Muscle layer of duodenum (tissue), 2 donors: ENCODE measurements around the gene LRRC27.
"Not testable (repeated sequence)": the region's sequence is repeated elsewhere in the genome, so short reads cannot be mapped to it uniquely, and the experiment has no call there.

ENCODE experiments used
- H3K27ac ChIP-seq: one replicate; pipeline ENCODE4 v1.7.0; 2013; ENCODE audit warnings: mild to moderate bottlenecking, low read length
- H3K27me3 ChIP-seq: one replicate; pipeline ENCODE4 v1.7.0; 2013; ENCODE audit warnings: low read depth, mild to moderate bottlenecking, control low read depth, low read length
- H3K36me3 ChIP-seq, 2 donors: one replicate each; pipeline ENCODE4 v1.7.0; 2013; ENCODE audit warnings: low read length in 2 of 2, control low read depth in 1 of 2, mild to moderate bottlenecking in 1 of 2; ENCODE audit not compliant: insufficient read depth in 2 of 2, control insufficient read depth in 1 of 2
- H3K4me1 ChIP-seq, 2 donors: one replicate each; pipeline ENCODE4 v1.7.0; 2013; ENCODE audit warnings: low read length in 2 of 2, mild to moderate bottlenecking in 2 of 2, control low read depth in 1 of 2, moderate library complexity in 1 of 2; ENCODE audit not compliant: insufficient read depth in 2 of 2, control insufficient read depth in 1 of 2
- H3K4me3 ChIP-seq, 2 donors: one replicate each; pipeline ENCODE4 v1.7.0; 2013; ENCODE audit warnings: low read length in 2 of 2, low read depth in 1 of 2, mild to moderate bottlenecking in 1 of 2
- H3K9me3 ChIP-seq, 2 donors: one replicate each; pipeline ENCODE4 v1.7.0; 2013; ENCODE audit warnings: low read length in 2 of 2, control low read depth in 1 of 2, mild to moderate bottlenecking in 1 of 2; ENCODE audit not compliant: control insufficient read depth in 1 of 2
- donor health status: healthy.

LRRC27 gene

GRCh38 chr10:132383101-132383500 lies 51.1 kb downstream of the LRRC27 start:
- Histone ChIP-seq H3K9me3 (no peaks in the 10 kb centered on the region), H3K27ac (no peak overlapping the region), H3K36me3 (peaks cover 0 to 4% of the 10 kb centered on the region in 2 donors), H3K4me1 (no peaks in the 10 kb centered on the region), H3K4me3 (no peak overlapping the region), H3K27me3 (no peaks in the 10 kb centered on the region)

GRCh38 chr10:132383751-132384196 lies 51.8 kb downstream of the LRRC27 start:
- no peaks in the 10 kb centered on the region for H3K27me3 ChIP-seq
- no peaks in the 10 kb centered on the region for H3K9me3 ChIP-seq
- H3K4me1 ChIP-seq = no peaks in the 10 kb centered on the region
- no peak overlapping the region for H3K27ac ChIP-seq
- H3K4me3 ChIP-seq = no peak overlapping the region
- H3K36me3 ChIP-seq = peaks cover 0 to 2% of the 10 kb centered on the region in 2 donors

- H3K4me1 ChIP-seq = no peaks in the 10 kb centered on the region
- no peak overlapping the region for H3K4me3 ChIP-seq
- H3K9me3 ChIP-seq = no peaks in the 10 kb centered on the region
- H3K36me3 ChIP-seq = no peaks in the 10 kb centered on the region
- no peak overlapping the region for H3K27ac ChIP-seq
- no peaks in the 10 kb centered on the region for H3K27me3 ChIP-seq
Measured at GRCh38 chr10:132384618-132385388, 52.8 kb downstream of the LRRC27 start.

- Histone ChIP-seq H3K36me3 (no peaks in the 10 kb centered on the region), H3K9me3 (no peaks in the 10 kb centered on the region), H3K4me1 (no peaks in the 10 kb centered on the region), H3K27ac (no peak overlapping the region), H3K4me3 (no peak overlapping the region), H3K27me3 (no peaks in the 10 kb centered on the region)
Measured at GRCh38 chr10:132385389-132385667, 53.3 kb downstream of the LRRC27 start.

- Histone ChIP-seq H3K36me3 (no peaks in the 10 kb centered on the region), H3K9me3 (no peaks in the 10 kb centered on the region), H3K4me1 (no peaks in the 10 kb centered on the region), H3K4me3 (no peak overlapping the region), H3K27me3 (no peaks in the 10 kb centered on the region), H3K27ac (no peak overlapping the region)
Measured at GRCh38 chr10:132385721-132386418, 53.9 kb downstream of the LRRC27 start.

- H3K4me3 ChIP-seq = no peak overlapping the region
- H3K9me3 ChIP-seq = no peaks in the 10 kb centered on the region
- no peaks in the 10 kb centered on the region for H3K4me1 ChIP-seq
- no peaks in the 10 kb centered on the region for H3K36me3 ChIP-seq
- no peaks in the 10 kb centered on the region for H3K27me3 ChIP-seq
- H3K27ac ChIP-seq = no peak overlapping the region
Measured at GRCh38 chr10:132386419-132386831, 54.4 kb downstream of the LRRC27 start.

GRCh38 chr10:132386896-132387295 lies 54.9 kb downstream of the LRRC27 start:
- H3K27ac ChIP-seq, H3K4me1 ChIP-seq, H3K27me3 ChIP-seq, H3K36me3 ChIP-seq, H3K9me3 ChIP-seq, H3K4me3 ChIP-seq: not testable (repeated sequence)

GRCh38 chr10:132387764-132388210 lies 55.8 kb downstream of the LRRC27 start:
- H3K9me3 ChIP-seq = no peaks in the 10 kb centered on the region
- H3K4me3 ChIP-seq = no peak overlapping the region
- no peaks in the 10 kb centered on the region for H3K27me3 ChIP-seq
- no peak overlapping the region for H3K27ac ChIP-seq
- no peaks in the 10 kb centered on the region for H3K36me3 ChIP-seq
- no peaks in the 10 kb centered on the region for H3K4me1 ChIP-seq

- no peak overlapping the region for H3K27ac ChIP-seq
Measured at GRCh38 chr10:132388891-132389432, 57.0 kb downstream of the LRRC27 start.

GRCh38 chr10:132389433-132390169 lies 57.6 kb downstream of the LRRC27 start:
- Histone ChIP-seq H3K4me3 (no peak overlapping the region), H3K27ac (no peak overlapping the region), H3K36me3 (no peaks in the 10 kb centered on the region), H3K27me3 (no peaks in the 10 kb centered on the region), H3K9me3 (no peaks in the 10 kb centered on the region), H3K4me1 (no peaks in the 10 kb centered on the region)

More at GRCh38 chr10:132388891-132389432, 57.0 kb downstream of the LRRC27 start:
- H3K27me3 ChIP-seq = no peaks in the 10 kb centered on the region
- H3K36me3 ChIP-seq = no peaks in the 10 kb centered on the region
- H3K4me1 ChIP-seq = no peaks in the 10 kb centered on the region
- no peak overlapping the region for H3K4me3 ChIP-seq
- no peaks in the 10 kb centered on the region for H3K9me3 ChIP-seq
